ENCODE results near the gene FITM2.
"Not testable (repeated sequence)": the region's sequence is repeated elsewhere in the genome, so short reads cannot be mapped to it uniquely, and the experiment has no call there.

The FITM2 gene

DNA sequence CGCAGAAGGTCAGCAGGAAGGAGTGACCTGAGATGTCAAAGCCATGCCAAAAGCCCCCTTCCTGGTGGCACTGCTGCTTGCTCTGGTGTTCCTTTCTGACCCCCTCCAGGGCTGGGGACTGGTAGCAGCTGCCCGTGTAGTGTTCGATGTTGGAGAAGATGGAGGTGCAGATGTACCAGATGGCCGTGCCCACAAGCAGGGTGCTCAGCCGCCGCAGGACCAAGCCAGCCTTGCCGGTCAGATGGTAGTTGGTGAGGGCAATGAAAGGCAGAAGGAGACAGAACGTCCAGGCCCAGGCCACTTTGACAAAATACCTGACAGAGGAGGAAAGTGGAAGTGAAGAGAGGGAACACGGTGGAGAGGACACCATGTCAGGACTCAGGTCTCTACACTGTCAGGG is 4.1 kb downstream of the FITM2 start:
- Histone ChIP-seq H3K4me3 (ENCODE audit: low read depth, low read length) (no peak overlapping the region), H3K36me3 (no peaks in the 10 kb centered on the region), H3K4me1 (no peaks in the 10 kb centered on the region), H3K27me3 (no peaks in the 10 kb centered on the region), H3K9me3 (no peaks in the 10 kb centered on the region)
- TF ChIP-seq, protein P1, sequence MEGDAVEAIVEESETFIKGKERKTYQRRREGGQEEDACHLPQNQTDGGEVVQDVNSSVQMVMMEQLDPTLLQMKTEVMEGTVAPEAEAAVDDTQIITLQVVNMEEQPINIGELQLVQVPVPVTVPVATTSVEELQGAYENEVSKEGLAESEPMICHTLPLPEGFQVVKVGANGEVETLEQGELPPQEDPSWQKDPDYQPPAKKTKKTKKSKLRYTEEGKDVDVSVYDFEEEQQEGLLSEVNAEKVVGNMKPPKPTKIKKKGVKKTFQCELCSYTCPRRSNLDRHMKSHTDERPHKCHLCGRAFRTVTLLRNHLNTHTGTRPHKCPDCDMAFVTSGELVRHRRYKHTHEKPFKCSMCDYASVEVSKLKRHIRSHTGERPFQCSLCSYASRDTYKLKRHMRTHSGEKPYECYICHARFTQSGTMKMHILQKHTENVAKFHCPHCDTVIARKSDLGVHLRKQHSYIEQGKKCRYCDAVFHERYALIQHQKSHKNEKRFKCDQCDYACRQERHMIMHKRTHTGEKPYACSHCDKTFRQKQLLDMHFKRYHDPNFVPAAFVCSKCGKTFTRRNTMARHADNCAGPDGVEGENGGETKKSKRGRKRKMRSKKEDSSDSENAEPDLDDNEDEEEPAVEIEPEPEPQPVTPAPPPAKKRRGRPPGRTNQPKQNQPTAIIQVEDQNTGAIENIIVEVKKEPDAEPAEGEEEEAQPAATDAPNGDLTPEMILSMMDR (IDR thresholded peaks at IDR 0.05; ENCODE audit: low read depth, low read length) = no peak
- no peak for DNase-seq

DNA sequence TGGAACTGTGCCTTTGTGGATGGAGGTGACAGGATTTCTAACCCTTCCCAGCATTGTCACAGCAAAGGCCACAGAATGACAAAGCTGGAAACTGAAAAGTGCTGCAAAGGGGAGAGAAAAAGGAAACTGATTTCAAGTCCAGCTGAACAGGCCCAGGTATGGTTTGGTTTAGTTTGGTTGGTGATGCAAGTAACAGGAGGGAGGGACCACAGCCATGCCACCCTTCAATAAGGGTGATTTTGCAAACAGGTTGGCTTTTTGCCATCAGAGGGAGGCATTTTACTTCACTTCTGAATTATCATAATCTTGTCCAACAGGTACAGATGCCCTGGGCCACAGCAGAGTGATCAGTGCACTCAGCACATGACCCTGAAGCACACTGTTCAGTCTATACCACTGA is 6.6 kb downstream of the FITM2 start:
- no peaks in the 10 kb centered on the region for H3K36me3 ChIP-seq
- TF ChIP-seq, protein P1 (IDR thresholded peaks at IDR 0.05; ENCODE audit: low read depth, low read length) = no peak
- no peaks in the 10 kb centered on the region for H3K27me3 ChIP-seq
- no peaks in the 10 kb centered on the region for H3K9me3 ChIP-seq
- H3K4me1 ChIP-seq = no peaks in the 10 kb centered on the region
- DNase-seq = no peak
- no peak overlapping the region for H3K4me3 ChIP-seq (ENCODE audit: low read depth, low read length)

DNA sequence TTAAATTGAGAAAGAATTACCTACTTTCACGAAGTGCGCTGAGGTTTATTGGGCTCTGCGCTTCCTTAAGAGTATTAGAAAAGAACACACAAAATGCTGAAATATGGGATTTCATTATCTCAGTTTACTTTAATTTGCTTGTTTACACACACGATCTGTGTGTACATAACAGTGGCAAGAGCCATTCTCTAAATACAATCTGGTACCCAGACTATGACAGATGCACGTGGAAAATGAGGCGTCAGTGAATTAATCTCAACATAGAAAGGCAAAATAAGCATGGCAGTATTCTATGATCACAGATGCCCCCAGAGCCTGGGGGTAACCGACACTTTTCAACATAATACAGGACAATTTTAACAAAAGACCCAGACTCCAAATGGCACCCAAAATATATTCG is 8.3 kb downstream of the FITM2 start:
- H3K4me1 ChIP-seq = no peaks in the 10 kb centered on the region
- H3K36me3 ChIP-seq = no peaks in the 10 kb centered on the region
- TF ChIP-seq, protein P1 (IDR thresholded peaks at IDR 0.05; ENCODE audit: low read depth, low read length) = no peak
- DNase-seq = no peak
- no peaks in the 10 kb centered on the region for H3K27me3 ChIP-seq
- H3K9me3 ChIP-seq = no peaks in the 10 kb centered on the region
- H3K4me3 ChIP-seq (ENCODE audit: low read depth, low read length) = no peak overlapping the region

DNA sequence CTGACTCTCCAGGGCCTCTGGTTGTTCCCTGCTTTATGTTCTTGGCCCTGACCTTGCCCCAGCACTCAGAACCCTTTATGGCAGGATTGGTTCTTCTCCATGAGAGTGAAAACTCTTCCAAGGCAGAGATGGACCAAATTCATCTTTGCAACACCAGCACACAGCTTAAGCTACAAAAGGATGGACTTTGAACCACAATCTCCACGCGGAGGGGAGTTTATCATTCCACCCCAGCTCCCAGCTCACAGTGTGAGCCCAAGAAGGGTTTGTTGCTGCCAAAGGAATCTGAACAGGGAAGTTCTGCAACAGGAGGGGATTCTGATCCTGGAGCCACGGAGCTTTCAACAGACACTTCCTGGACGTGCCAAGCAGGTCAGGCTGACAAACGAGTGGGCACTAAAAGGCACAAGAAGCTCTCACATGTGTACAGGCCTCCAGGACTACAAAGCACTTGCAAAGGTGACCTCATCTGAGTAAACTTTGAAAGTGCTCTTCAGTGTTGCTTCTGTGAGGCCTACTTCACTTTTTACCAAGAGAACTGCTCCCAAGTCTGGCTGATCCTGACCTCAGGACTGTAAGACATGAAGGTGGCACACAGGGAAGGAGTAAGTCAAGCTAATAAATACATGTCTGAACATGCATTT is 8.9 kb downstream of the FITM2 start:
- no peak overlapping the region for H3K4me3 ChIP-seq (ENCODE audit: low read depth, low read length)
- no peaks in the 10 kb centered on the region for H3K27me3 ChIP-seq
- no peaks in the 10 kb centered on the region for H3K36me3 ChIP-seq
- H3K9me3 ChIP-seq = no peaks in the 10 kb centered on the region
- TF ChIP-seq, protein P1 (IDR thresholded peaks at IDR 0.05; ENCODE audit: low read depth, low read length) = no peak
- H3K4me1 ChIP-seq = no peaks in the 10 kb centered on the region
- no peak for DNase-seq

DNA sequence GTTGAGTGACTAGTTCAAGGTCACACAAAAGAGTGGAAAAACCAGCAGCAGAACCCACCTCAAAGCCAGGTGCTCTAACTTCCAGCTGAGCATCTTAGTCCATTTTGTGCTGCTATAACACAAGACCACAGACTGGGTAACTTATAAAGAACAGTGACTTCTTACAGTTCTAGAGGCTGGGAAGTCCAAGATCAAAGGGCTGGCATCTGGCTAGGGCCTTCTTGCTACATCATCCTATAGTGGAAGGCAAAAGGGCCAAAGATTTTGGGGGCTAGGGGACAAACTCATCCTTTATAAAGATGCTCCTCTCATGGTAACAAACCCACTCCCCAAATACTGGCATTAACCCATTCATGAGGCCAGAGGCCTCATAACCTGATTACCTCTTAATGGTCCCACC is 9.7 kb downstream of the FITM2 start:
- TF ChIP-seq, protein P1 (IDR thresholded peaks at IDR 0.05; ENCODE audit: low read depth, low read length) = no peak
- no peaks in the 10 kb centered on the region for H3K4me1 ChIP-seq
- no peaks in the 10 kb centered on the region for H3K36me3 ChIP-seq
- no peak for DNase-seq
- no peaks in the 10 kb centered on the region for H3K9me3 ChIP-seq
- H3K4me3 ChIP-seq (ENCODE audit: low read depth, low read length) = no peak overlapping the region
- H3K27me3 ChIP-seq = no peaks in the 10 kb centered on the region

DNA sequence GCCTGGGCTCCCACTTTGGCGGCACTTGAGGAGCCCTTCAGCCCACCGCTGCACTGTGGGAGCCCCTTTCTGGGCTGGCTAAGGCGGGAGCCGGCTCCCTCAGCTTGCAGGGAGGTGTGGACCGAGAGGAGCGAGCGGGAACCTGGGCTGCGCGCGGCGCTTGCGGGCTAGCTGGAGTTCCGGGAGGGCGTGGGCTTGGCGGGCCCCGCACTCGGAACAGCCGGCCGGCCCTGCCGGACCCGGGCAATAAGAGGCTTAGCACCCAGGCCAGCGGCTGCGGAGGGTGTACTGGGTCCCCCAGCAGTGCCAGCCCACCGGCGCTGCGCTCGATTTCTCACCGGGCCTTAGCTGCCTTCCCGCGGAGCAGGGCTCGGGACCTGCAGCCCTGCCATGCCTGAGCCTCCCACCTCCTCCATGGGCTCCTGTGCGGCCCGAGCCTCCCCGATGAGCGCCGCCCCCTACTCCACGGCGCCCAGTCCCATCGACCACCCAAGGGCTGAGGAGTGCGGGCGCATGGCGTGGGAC is 11.9 kb downstream of the FITM2 start:
- not testable (repeated sequence) for H3K4me1 ChIP-seq; DNase-seq; H3K36me3 ChIP-seq; H3K9me3 ChIP-seq; H3K4me3 ChIP-seq (ENCODE audit: low read depth, low read length); H3K27me3 ChIP-seq

All from BE2C (cell line).